Activated T-helper 1 cell treated with anti-CD3 and anti-CD28 coated beads, Interleukin-2, amount 50 U/mL, for 16 hours (primary cell): ENCODE measurements around the gene FAM124A.

Source experiments
- DNase-seq, 2 donors: peaks; one replicate each; pipeline ENCODE4 v3.0.0-alpha.2; 2020; ENCODE audit warnings: low read depth in 1 of 2, low spot score in 1 of 2

The FAM124A gene

GRCh38 chr13:51303063-51303552, 80.9 kb downstream of the FAM124A start:
- no peak for DNase-seq

- DNase-seq, result no peak
Observed at GRCh38 chr13:51303882-51304281, 81.7 kb downstream of the FAM124A start.

GRCh38 chr13:51305271-51305967, 83.2 kb downstream of the FAM124A start:
- no peak for DNase-seq

- no peak for DNase-seq
Observed at GRCh38 chr13:51308781-51309180, 86.6 kb downstream of the FAM124A start.

- no peak for DNase-seq
Observed at GRCh38 chr13:51311231-51311630, 89.0 kb downstream of the FAM124A start.

GRCh38 chr13:51311957-51312520, 89.8 kb downstream of the FAM124A start:
- no peak for DNase-seq

GRCh38 chr13:51313619-51314018, 91.4 kb downstream of the FAM124A start:
- DNase-seq, result no peak

- no peak for DNase-seq
Observed at GRCh38 chr13:51317262-51317661, 95.1 kb downstream of the FAM124A start.

GRCh38 chr13:51318015-51318414, 95.8 kb downstream of the FAM124A start:
- no peak for DNase-seq

GRCh38 chr13:51318876-51319275, 96.7 kb downstream of the FAM124A start:
- DNase-seq, result no peak

GRCh38 chr13:51321836-51322235, 99.6 kb downstream of the FAM124A start:
- DNase-seq, result no peak

GRCh38 chr13:51322826-51323225, 100.6 kb downstream of the FAM124A start:
- no peak for DNase-seq

GRCh38 chr13:51323824-51324511, 101.8 kb downstream of the FAM124A start:
- no peak for DNase-seq

GRCh38 chr13:51324714-51325420, 102.7 kb downstream of the FAM124A start:
- no peak for DNase-seq

- no peak for DNase-seq
Observed at GRCh38 chr13:51325837-51326236, 103.6 kb downstream of the FAM124A start.

GRCh38 chr13:51326777-51327176, 104.6 kb downstream of the FAM124A start:
- no peak for DNase-seq

- no peak for DNase-seq
Observed at GRCh38 chr13:51327961-51328360, 105.8 kb downstream of the FAM124A start.

GRCh38 chr13:51328488-51328887, 106.3 kb downstream of the FAM124A start:
- no peak for DNase-seq

GRCh38 chr13:51329606-51330005, 107.4 kb downstream of the FAM124A start:
- DNase-seq, result no peak

- no peak for DNase-seq
Observed at GRCh38 chr13:51330791-51331190, 108.6 kb downstream of the FAM124A start.

- no peak for DNase-seq
Observed at GRCh38 chr13:51331354-51331861, 109.2 kb downstream of the FAM124A start.
